Small intestine (tissue), 7 donors: ENCODE data around the gene ADGRF5. TPM values are rescaled to one million over a fixed set of nuclear protein-coding genes. Genes with fewer than 3 reads are reported as not detected.

Experiments
- DNase-seq, 2 donors: peaks; one replicate each; pipeline versions ENCODE4 v3.0.0 to v3.0.0-alpha.2; 2013
- FAIRE-seq: peaks from 2 replicates; lab custom pipeline; 2012; peaks lifted over from hg19 to GRCh38; lab: Jason Lieb, UNC
- H3K27ac ChIP-seq, 3 donors: one replicate each; pipeline ENCODE4 v1.5.1; 2013; ENCODE audit warnings: low read length in 2 of 3, mild to moderate bottlenecking in 2 of 3, control low read depth in 1 of 3, inconsistent platforms in 1 of 3, low read depth in 1 of 3, moderate library complexity in 1 of 3
- H3K27me3 ChIP-seq, 3 donors: one replicate each; pipeline ENCODE4 v1.6.1; 2013; ENCODE audit warnings: low read length in 3 of 3, inconsistent platforms in 1 of 3; ENCODE audit not compliant: control insufficient read depth in 3 of 3, insufficient read depth in 3 of 3
- H3K36me3 ChIP-seq, 3 donors: one replicate each; pipeline ENCODE4 v1.6.1; 2013; ENCODE audit warnings: low read length in 3 of 3, inconsistent platforms in 1 of 3, low read depth in 1 of 3, mild to moderate bottlenecking in 1 of 3, moderate library complexity in 1 of 3; ENCODE audit not compliant: control insufficient read depth in 3 of 3, insufficient read depth in 2 of 3
- H3K4me1 ChIP-seq, 3 donors: one replicate each; pipeline ENCODE4 v1.6.1; 2013; ENCODE audit warnings: low read length in 2 of 3, inconsistent platforms in 1 of 3, low read depth in 1 of 3, mild to moderate bottlenecking in 1 of 3, moderate library complexity in 1 of 3; ENCODE audit not compliant: control insufficient read depth in 3 of 3, insufficient read depth in 2 of 3
- H3K4me3 ChIP-seq, 3 donors: one replicate each; pipeline ENCODE4 v1.5.1; 2013; ENCODE audit warnings: low read length in 3 of 3, control low read depth in 1 of 3, inconsistent platforms in 1 of 3, low read depth in 1 of 3, mild to moderate bottlenecking in 1 of 3, moderate library complexity in 1 of 3
- H3K9me3 ChIP-seq, 2 donors: one replicate each; pipeline ENCODE4 v1.6.1; 2013; ENCODE audit warnings: low read depth in 1 of 2, low read length in 1 of 2; ENCODE audit not compliant: control insufficient read depth in 2 of 2, insufficient read depth in 1 of 2
- WGBS, 3 donors: extraction: QIAGEN DNeasy Blood & Tissue Kit; methylation state at CpG; one replicate each; pipeline ENCODE4 v1.1.7; 2013; 5-methylcytosine and 5-hydroxymethylcytosine counted together
- polyA plus RNA-seq, 4 donors: library from polyadenylated mRNA; stranded (reverse) in 3 of 4; unstranded in 1 of 4; fragments of 200-250 nt in 3 of 4; fragments of 120-200 nt in 1 of 4; gene quantifications; one replicate each; pipeline versions ENCODE4 v1.2.1 to v1.2.3, GENCODE V29; 2013
- donor health status: healthy with polysubstance abuse.
- donor health status: control.
- donor health status: control.
- donor health status: Bipolar disorder and iron deficiency.
- donor health status: healthy.

ADGRF5 gene
- polyA plus RNA-seq, 4 donors, result 0.45 to 7.4 (median 3.0) TPM

DNA sequence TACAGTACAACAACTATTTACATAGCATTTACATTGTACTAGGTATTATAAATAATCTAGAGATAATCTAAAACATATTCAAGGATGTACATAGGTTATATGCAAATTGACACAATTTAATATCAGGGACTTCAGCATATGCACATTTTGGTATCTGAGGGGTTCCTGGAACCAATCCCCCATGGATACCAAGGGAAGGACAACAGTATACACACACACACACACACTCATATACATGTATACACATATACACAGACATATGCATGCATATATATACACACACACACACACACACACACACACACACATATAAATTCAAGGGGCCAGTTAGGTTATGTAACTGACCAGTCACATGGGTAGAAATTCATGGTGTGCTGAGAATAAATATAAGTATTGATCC, 24.9 kb downstream of the ADGRF5 start:
- Histone ChIP-seq H3K27me3 (no peaks in the 10 kb centered on the region), H3K27ac (no peak overlapping the region), H3K4me1 (peaks cover 3 to 34% (median 4%) of the 10 kb centered on the region in 3 donors), H3K36me3 (no peaks in the 10 kb centered on the region), H3K9me3 (no peaks in the 10 kb centered on the region), H3K4me3 (no peak overlapping the region)
- FAIRE-seq (no peak), DNase-seq (no peak)

DNA sequence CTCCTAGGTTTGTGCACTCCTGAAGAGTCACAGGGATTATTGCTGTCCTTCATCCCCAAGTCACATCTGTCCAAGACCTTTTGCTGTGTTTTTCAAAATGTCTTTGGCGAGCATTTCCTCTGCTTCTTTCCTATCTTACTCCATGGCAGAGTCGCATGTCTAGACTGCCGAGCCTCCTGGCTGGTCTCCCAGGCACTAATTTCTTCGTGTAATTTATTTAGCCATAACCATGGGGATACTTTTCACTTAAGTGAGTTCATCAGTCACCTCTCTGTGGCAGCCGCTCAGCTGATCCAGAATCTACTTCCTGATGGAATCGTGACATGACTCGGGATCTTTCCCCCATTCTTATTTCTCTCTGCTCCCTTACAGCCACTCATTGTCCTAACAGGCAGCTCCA, 25.8 kb downstream of the ADGRF5 start:
- 66 to 81% (median 75%) methylated on average over 7 of the region's 7 CpGs for WGBS, 3 donors
- Histone ChIP-seq H3K27ac (no peak overlapping the region), H3K36me3 (no peaks in the 10 kb centered on the region), H3K4me1 (peaks cover 3 to 34% (median 4%) of the 10 kb centered on the region in 3 donors), H3K9me3 (no peaks in the 10 kb centered on the region), H3K4me3 (no peak overlapping the region), H3K27me3 (no peaks in the 10 kb centered on the region)
- FAIRE-seq (no peak), DNase-seq (no peak)

DNA sequence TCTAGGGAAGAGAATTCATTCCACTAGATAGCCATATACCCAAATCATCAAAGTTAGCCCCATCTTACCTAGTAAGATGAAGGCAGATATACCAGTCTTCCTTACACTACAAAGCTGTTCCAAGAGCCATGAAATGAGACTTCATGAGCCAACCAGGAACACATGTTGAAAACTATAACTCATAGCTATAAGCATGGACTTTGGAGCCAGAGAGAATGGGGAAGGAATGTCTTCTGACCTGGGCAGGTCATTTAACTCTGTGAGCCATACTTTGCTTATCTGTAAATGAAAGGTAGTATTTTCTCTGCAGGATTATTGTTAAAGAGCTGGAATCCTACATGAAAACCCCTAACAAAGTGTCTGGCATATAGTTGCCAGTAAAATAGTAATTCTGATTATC, 27.3 kb downstream of the ADGRF5 start:
- Histone ChIP-seq H3K9me3 (no peaks in the 10 kb centered on the region), H3K4me1 (peaks cover 3 to 30% (median 4%) of the 10 kb centered on the region in 3 donors), H3K36me3 (no peaks in the 10 kb centered on the region), H3K4me3 (no peak overlapping the region), H3K27me3 (no peaks in the 10 kb centered on the region), H3K27ac (peak overlapping the region in 2 of 3 donors; percentile 56 to 77)
- no peak for FAIRE-seq
- DNase-seq, result peak; percentile 85 to 92

DNA sequence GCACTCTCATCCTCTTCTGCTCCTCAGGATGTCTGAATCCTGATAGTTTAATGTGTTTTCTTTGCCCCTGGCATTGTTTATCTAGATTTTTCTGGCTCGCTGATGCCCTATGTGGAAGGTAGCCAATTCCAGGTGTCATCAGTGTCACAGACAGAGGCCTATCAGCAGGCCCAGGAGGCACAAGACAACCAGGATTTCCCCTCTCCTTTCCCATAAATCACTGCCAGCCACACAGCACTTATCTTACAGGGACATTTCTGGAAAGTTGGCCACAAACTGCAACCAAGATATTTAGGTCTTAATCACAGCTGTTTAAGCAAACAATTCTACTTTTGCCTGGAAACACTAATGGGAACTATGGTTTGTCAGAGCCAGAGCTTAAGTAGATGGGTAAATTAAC, 28.1 kb downstream of the ADGRF5 start:
- Histone ChIP-seq H3K27ac (peak overlapping the region in 1 of 3 donors; percentile 77), H3K9me3 (no peaks in the 10 kb centered on the region), H3K4me3 (no peak overlapping the region), H3K27me3 (no peaks in the 10 kb centered on the region), H3K36me3 (no peaks in the 10 kb centered on the region), H3K4me1 (peaks cover 3 to 25% (median 4%) of the 10 kb centered on the region in 3 donors)
- FAIRE-seq (no peak), DNase-seq (no peak)
- 71 to 93% (median 75%) methylated on average over 1 of the region's 1 CpG for WGBS, 3 donors

DNA sequence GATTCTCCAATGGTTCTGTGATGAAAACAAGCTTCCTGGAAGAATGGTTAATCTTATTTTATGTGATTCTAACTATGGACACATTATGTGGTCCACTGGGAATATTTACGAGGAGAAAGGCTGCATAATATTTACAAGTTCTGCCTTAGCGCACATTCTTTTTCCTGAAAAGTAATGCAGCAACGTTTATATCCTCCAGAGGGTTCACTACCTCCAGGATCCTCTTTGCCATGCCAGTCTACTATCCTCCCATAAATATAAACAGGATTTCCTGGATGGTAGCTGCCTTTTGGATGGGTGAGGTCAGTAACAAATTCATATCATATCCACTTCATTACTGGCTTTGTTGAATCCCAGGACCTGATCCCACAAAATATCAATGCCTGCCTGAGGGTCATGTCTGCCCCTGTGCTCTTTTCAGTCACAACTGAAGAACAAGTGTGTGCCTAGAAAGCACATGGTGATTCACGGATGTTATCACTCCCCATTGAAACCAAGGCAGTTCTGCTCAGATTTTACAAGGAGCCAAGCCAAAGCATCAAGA, 30.4 kb downstream of the ADGRF5 start:
- Histone ChIP-seq H3K36me3 (no peaks in the 10 kb centered on the region), H3K27me3 (no peaks in the 10 kb centered on the region), H3K9me3 (no peaks in the 10 kb centered on the region), H3K27ac (no peak overlapping the region), H3K4me3 (no peak overlapping the region), H3K4me1 (peaks cover 3 to 25% (median 4%) of the 10 kb centered on the region in 3 donors)
- 50 to 73% (median 52%) methylated on average over 4 of the region's 4 CpGs for WGBS, 3 donors
- DNase-seq, result no peak
- FAIRE-seq, result no peak

DNA sequence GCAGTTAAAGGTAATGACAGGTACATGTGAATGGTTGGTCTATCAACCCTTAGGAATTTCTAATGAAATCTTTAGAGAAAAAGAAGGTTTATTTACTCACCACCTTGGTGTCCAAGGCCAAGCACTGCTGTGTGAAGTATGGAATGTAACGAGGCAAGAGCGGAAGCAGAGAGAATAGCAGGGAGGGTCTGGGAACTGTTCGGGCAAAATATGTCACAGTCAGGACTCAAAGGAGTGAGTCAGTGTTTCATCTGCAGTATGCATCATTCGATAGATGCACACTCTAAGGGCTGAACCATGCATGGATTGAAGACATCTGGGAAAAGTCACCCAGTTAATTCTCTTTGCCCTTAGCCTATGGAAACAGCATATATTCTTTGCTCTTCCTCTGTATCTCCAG, 33.2 kb downstream of the ADGRF5 start:
- Histone ChIP-seq H3K27ac (no peak overlapping the region), H3K36me3 (no peaks in the 10 kb centered on the region), H3K4me1 (peaks cover 0 to 6% (median 0%) of the 10 kb centered on the region in 3 donors), H3K27me3 (no peaks in the 10 kb centered on the region), H3K9me3 (no peaks in the 10 kb centered on the region), H3K4me3 (no peak overlapping the region)
- DNase-seq (no peak), FAIRE-seq (no peak)
- 87 to 95% (median 87%) methylated on average over 4 of the region's 4 CpGs for WGBS, 3 donors

DNA sequence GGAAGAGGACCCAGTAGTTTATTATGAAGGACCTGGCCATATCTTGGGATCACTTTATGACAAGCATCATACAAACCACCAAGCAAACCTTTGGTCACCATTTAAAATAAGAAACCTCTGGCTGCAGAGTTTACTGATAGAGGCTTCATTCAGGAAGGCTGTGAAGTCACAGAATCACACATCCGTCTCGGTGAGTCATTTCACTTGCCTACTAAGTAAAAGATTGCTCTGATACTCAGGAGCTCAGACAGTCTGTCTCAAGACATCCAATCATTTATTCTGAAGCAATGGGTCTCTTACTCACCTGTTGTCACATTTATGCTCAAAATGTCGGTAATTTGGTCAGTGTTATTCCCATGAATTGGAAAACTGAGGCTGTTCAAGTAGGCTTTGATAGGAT, 33.7 kb downstream of the ADGRF5 start:
- DNase-seq (no peak), FAIRE-seq (no peak)
- Histone ChIP-seq H3K27ac (no peak overlapping the region), H3K9me3 (no peaks in the 10 kb centered on the region), H3K27me3 (no peaks in the 10 kb centered on the region), H3K4me3 (no peak overlapping the region), H3K4me1 (peaks cover 0 to under 1% (median 0%) of the 10 kb centered on the region in 3 donors), H3K36me3 (no peaks in the 10 kb centered on the region)
- 55 to 67% (median 58%) methylated on average over 3 of the region's 3 CpGs for WGBS, 3 donors

DNA sequence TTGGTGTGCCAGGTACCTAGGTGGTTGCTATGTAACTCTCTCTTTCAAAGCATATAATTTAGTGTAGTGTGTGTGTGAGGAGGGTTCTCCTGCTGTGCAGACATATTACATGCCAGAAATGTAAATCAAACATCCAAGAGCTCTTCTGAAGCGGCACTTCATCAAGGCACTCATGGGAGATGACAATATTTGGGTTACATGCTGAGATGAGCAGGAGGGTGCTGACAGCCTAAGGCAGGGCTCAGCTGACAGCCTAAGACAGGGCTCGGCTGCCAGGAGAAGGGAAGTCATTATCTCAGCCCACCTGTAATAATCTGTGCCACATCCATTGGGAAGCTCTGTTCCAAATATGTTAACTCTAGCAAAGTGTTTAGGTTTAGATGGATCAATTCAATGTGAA, 39.1 kb downstream of the ADGRF5 start:
- Histone ChIP-seq H3K4me1 (no peaks in the 10 kb centered on the region), H3K36me3 (no peaks in the 10 kb centered on the region), H3K4me3 (no peak overlapping the region), H3K9me3 (no peaks in the 10 kb centered on the region), H3K27ac (no peak overlapping the region), H3K27me3 (no peaks in the 10 kb centered on the region)
- WGBS, 3 donors, result 70 to 81% (median 79%) methylated on average over 2 of the region's 2 CpGs
- no peak for DNase-seq
- no peak for FAIRE-seq

DNA sequence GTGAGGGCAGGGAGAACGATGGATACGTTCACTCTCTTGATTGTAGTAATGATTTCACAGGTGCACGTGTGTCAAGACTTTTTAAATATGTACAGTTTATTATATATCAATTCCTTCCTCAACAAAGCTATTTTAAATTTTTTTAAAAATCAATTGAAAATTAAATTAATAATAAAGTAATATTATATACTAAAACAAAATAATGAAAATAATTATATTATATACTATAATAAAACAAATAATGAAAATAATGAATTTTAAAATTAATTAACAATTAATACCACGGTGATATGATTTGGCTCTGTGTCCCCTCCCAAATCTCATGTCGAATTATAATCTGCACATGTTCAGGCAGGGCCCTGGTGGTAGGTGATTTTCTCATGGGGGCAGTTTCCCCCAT, 42.7 kb downstream of the ADGRF5 start:
- no peaks in the 10 kb centered on the region for H3K4me1 ChIP-seq
- no peak overlapping the region for H3K4me3 ChIP-seq
- no peaks in the 10 kb centered on the region for H3K9me3 ChIP-seq
- no peak overlapping the region for H3K27ac ChIP-seq
- DNase-seq, result no peak
- peak; percentile 44 for FAIRE-seq
- 88 to 93% (median 89%) methylated on average over 5 of the region's 5 CpGs for WGBS, 3 donors
- H3K36me3 ChIP-seq, result no peaks in the 10 kb centered on the region
- no peaks in the 10 kb centered on the region for H3K27me3 ChIP-seq
